AG04450 (cell line): ENCODE results near the gene CBX6. TPM values are rescaled to one million over a fixed set of nuclear protein-coding genes. Genes with fewer than 3 reads are reported as not detected.

Experiments used
- CTCF ChIA-PET: fragments of 300-600, 350-600 bp; formaldehyde crosslinking; extraction: SDS; loops from one replicate; lab custom pipeline; 2022; ENCODE audit warnings: antibody characterized with exemption, inconsistent platforms; lab: Charles Lee
- POLR2A ChIA-PET: fragments of 350-600 bp; formaldehyde crosslinking; extraction: SDS; loops from one replicate; lab custom pipeline; 2021; ENCODE audit warnings: antibody characterized with exemption, inconsistent platforms; lab: Yijun Ruan, JAX
- DNase-seq: peaks from one replicate; pipeline ENCODE4 v3.0.0-alpha.2; 2011; ENCODE audit warnings: low read depth, low spot score
- H3K27ac ChIP-seq: one replicate; pipeline ENCODE4 v1.5.1; 2012; ENCODE audit warnings: low read depth, low read length, control low read depth
- H3K27me3 ChIP-seq: one replicate; pipeline ENCODE4 v1.6.0; 2012; ENCODE audit warnings: low read length; ENCODE audit not compliant: control insufficient read depth, insufficient read depth
- H3K4me3 ChIP-seq: 2 replicates; pipeline ENCODE4 v1.5.1; 2011; ENCODE audit warnings: mild to moderate bottlenecking, low read depth, low read length, control low read depth
- H3K9me3 ChIP-seq: 2 replicates; pipeline ENCODE4 v1.5.1; 2012; ENCODE audit warnings: low read length; ENCODE audit not compliant: control insufficient read depth, insufficient read depth
- CTCF ChIP-seq: IDR thresholded peaks from 2 replicates; pipeline ENCODE4 v1.5.1; 2011; ENCODE audit warnings: low read depth, low read length, control low read depth, inconsistent platforms
- polyA plus RNA-seq: library from polyadenylated mRNA; depleted of rRNA; stranded (reverse); fragments of >200 nt; gene quantifications from 2 replicates; pipeline ENCODE4 v1.2.3, GENCODE V29; 2011

Gene CBX6
- polyA plus RNA-seq, 1 experiment: 14.7 TPM

- no peaks in the 10 kb centered on the region; the same call in 1 of the 2 replicates for H3K9me3 ChIP-seq
- POLR2A ChIA-PET: interaction anchor here (0.6 kb wide), 1 partner anchor 342 kb away, joined by 4 read pairs; no protein-coding TSS in a partner anchor
- no peak overlapping the region for H3K4me3 ChIP-seq
- H3K27me3 ChIP-seq: no peaks in the 10 kb centered on the region
- CTCF ChIA-PET: interaction anchor here (0.5 to 2.8 kb wide), 3 partner anchors 95 to 139 kb away, joined by 3 to 18 read pairs (median 3); no protein-coding TSS in a partner anchor
- TF ChIP-seq CTCF: no peak
- no peak overlapping the region for H3K27ac ChIP-seq
- no peak for DNase-seq
These were observed 8.4 kb downstream of the CBX6 start for GRCh38 chr22:38863531-38864131.

GRCh38 chr22:38862375-38863329 lies 9.4 kb downstream of the CBX6 start:
- no peak overlapping the region for H3K4me3 ChIP-seq
- no peaks in the 10 kb centered on the region for H3K27me3 ChIP-seq
- TF ChIP-seq CTCF: no peak
- ChIA-PET CTCF (interaction anchor here (0.7 to 2.8 kb wide), 3 partner anchors 8 to 94 kb away, joined by 3 to 18 read pairs (median 15); no protein-coding TSS in a partner anchor), POLR2A (interaction anchor here (0.6 kb wide), 1 partner anchor 9 kb away, joined by 4 read pairs; no protein-coding TSS in a partner anchor)
- H3K9me3 ChIP-seq: no peaks in the 10 kb centered on the region; the same call in 1 of the 2 replicates
- no peak for DNase-seq
- no peak overlapping the region for H3K27ac ChIP-seq

GRCh38 chr22:38861927-38862326 lies 10.1 kb downstream of the CBX6 start:
- no peak for TF ChIP-seq CTCF
- Histone ChIP-seq H3K27ac (peak overlapping the region; percentile 11), H3K27me3 (peaks cover 5% of the 10 kb centered on the region), H3K9me3 (no peaks in the 10 kb centered on the region; the same call in 1 of the 2 replicates), H3K4me3 (no peak overlapping the region)
- ChIA-PET POLR2A (no interaction called here), CTCF (interaction anchor here (0.7 to 2.8 kb wide), 3 partner anchors 9 to 93 kb away, joined by 3 to 18 read pairs (median 15); no protein-coding TSS in a partner anchor)
- no peak for DNase-seq

- no peaks in the 10 kb centered on the region; the same call in 1 of the 2 replicates for H3K9me3 ChIP-seq
- no peak overlapping the region for H3K27ac ChIP-seq
- ChIA-PET POLR2A (no interaction called here), CTCF (interaction anchor here (0.7 to 2.8 kb wide), 5 partner anchors 8 to 141 kb away, joined by 3 to 18 read pairs (median 3); no protein-coding TSS in a partner anchor)
- DNase-seq: no peak
- TF ChIP-seq CTCF: peak; percentile 46
- H3K27me3 ChIP-seq: peaks cover 6% of the 10 kb centered on the region
- H3K4me3 ChIP-seq: no peak overlapping the region
These were observed 10.7 kb downstream of the CBX6 start for GRCh38 chr22:38861170-38861876.
